ENCODE results near the gene ALK.

ALK gene

GRCh38 chr2:29819570-29819969 is 101.8 kb downstream of the ALK start:
- Histone ChIP-seq H3K9ac (ENCODE audit: low read depth, low read length) (no peak overlapping the region), H3K9me3 (ENCODE audit: insufficient read depth, low read length, severe bottlenecking) (no peaks in the 10 kb centered on the region), H2AFZ (ENCODE audit: low read depth, low read length) (no peak overlapping the region), H3K27ac (ENCODE audit: low read length) (no peak overlapping the region), H4K20me1 (ENCODE audit: insufficient read depth, low read length) (no peaks in the 10 kb centered on the region), H3K36me3 (ENCODE audit: insufficient read depth, low read length) (no peaks in the 10 kb centered on the region), H3K79me2 (ENCODE audit: insufficient read depth, low read length) (no peaks in the 10 kb centered on the region), H3K27me3 (ENCODE audit: insufficient read depth, low read length, poor library complexity) (peaks cover 10% of the 10 kb centered on the region), H3K4me1 (ENCODE audit: insufficient read depth, low read length) (no peaks in the 10 kb centered on the region), H3K4me3 (ENCODE audit: low read depth in 1 of 2, low read length in 2 of 2) (no peak overlapping the region), H3K4me2 (ENCODE audit: insufficient read depth, low read length) (no peak overlapping the region)
- ATAC-seq (ENCODE audit: insufficient read depth, low read depth) (no peak), DNase-seq (no peak)
- TF ChIP-seq EZH2 (IDR thresholded peaks at IDR 0.05; ENCODE audit: borderline replicate concordance, low read depth, low read length, severe bottlenecking) = no peak
- TF ChIP-seq, protein P1, sequence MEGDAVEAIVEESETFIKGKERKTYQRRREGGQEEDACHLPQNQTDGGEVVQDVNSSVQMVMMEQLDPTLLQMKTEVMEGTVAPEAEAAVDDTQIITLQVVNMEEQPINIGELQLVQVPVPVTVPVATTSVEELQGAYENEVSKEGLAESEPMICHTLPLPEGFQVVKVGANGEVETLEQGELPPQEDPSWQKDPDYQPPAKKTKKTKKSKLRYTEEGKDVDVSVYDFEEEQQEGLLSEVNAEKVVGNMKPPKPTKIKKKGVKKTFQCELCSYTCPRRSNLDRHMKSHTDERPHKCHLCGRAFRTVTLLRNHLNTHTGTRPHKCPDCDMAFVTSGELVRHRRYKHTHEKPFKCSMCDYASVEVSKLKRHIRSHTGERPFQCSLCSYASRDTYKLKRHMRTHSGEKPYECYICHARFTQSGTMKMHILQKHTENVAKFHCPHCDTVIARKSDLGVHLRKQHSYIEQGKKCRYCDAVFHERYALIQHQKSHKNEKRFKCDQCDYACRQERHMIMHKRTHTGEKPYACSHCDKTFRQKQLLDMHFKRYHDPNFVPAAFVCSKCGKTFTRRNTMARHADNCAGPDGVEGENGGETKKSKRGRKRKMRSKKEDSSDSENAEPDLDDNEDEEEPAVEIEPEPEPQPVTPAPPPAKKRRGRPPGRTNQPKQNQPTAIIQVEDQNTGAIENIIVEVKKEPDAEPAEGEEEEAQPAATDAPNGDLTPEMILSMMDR (IDR thresholded peaks at IDR 0.05; ENCODE audit: borderline replicate concordance, extremely low read depth, low read length, poor library complexity, severe bottlenecking) = no peak

DNA sequence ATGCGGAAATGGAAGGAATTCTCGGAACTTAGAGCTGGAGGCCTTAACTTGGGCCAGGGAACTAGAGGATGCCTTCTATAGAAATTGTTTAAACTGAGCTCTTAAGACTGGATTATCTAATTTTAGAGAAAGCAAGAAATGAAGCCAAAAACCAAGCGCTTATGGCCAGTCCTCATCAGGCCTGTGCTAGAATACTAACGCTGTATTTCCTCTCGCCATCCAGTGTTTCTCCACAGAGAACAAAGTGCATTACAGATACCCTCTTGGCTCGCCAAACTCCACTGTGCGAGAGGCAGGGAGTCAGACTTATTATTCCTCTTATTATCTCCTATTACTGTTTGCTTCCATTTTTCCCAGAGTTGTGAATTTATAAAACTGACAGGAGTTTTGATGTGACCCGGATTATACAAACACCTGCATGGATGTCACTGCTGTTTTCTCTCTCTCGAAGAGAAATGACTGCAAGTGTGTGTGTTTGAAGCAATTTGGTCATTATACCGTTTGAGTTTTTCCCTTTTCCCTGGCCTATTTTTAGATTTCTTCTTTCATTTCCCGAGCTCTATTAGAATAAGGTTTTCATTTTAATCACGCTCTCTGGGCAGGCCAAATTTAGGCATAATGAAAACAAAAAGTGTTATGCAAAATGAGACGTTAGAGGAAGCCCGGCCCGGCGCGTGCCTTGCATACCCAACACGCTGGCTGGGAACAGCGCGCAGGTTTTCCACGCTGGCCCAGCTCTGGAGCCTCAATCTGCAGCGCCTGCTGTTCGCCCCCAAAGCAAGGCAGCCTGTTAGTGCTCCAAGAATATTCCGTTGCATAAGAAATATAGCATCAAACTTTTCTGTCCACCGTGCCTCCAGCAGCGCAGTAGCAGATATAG is 103.3 kb downstream of the ALK start:
- peaks cover 10% of the 10 kb centered on the region for H3K27me3 ChIP-seq (ENCODE audit: insufficient read depth, low read length, poor library complexity)
- no peaks in the 10 kb centered on the region for H4K20me1 ChIP-seq (ENCODE audit: insufficient read depth, low read length)
- no peak overlapping the region for H2AFZ ChIP-seq (ENCODE audit: low read depth, low read length)
- no peak overlapping the region for H3K4me3 ChIP-seq (ENCODE audit: low read depth in 1 of 2, low read length in 2 of 2)
- H3K27ac ChIP-seq (ENCODE audit: low read length) = no peak overlapping the region
- no peaks in the 10 kb centered on the region for H3K36me3 ChIP-seq (ENCODE audit: insufficient read depth, low read length)
- H3K4me2 ChIP-seq (ENCODE audit: insufficient read depth, low read length) = no peak overlapping the region
- H3K9ac ChIP-seq (ENCODE audit: low read depth, low read length) = no peak overlapping the region
- ATAC-seq (ENCODE audit: insufficient read depth, low read depth) (no peak), DNase-seq (no peak)
- TF ChIP-seq, protein P1 (IDR thresholded peaks at IDR 0.05; ENCODE audit: borderline replicate concordance, extremely low read depth, low read length, poor library complexity, severe bottlenecking) = no peak
- no peaks in the 10 kb centered on the region for H3K4me1 ChIP-seq (ENCODE audit: insufficient read depth, low read length)
- H3K79me2 ChIP-seq (ENCODE audit: insufficient read depth, low read length) = no peaks in the 10 kb centered on the region
- no peaks in the 10 kb centered on the region for H3K9me3 ChIP-seq (ENCODE audit: insufficient read depth, low read length, severe bottlenecking)

DNA sequence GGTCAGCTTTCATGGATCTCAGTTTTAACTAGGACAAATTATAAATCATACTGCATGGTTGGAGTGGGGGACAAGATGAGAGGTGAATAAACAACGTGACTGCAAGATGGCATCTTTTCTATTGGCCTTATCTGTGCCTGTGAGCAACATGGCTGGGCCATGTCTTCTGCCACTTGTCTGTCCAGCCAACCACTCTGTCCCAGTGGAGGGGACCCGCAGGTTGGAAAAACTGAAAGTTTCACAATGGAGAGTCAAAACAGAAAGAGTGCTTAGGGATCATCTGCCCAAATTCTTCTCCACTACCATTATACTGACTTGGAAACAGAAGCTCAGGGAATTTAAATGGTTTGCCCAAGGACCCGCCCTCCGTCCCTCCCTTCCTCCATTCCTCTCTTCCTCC is 104.1 kb downstream of the ALK start:
- ATAC-seq (ENCODE audit: insufficient read depth, low read depth) (no peak), DNase-seq (no peak)
- H2AFZ ChIP-seq (ENCODE audit: low read depth, low read length) = no peak overlapping the region

More for the DNA sequence above, 104.1 kb downstream of the ALK start:
- TF ChIP-seq, protein P1 (IDR thresholded peaks at IDR 0.05; ENCODE audit: borderline replicate concordance, extremely low read depth, low read length, poor library complexity, severe bottlenecking) = no peak
- TF ChIP-seq EZH2 (IDR thresholded peaks at IDR 0.05; ENCODE audit: borderline replicate concordance, low read depth, low read length, severe bottlenecking) = no peak
- Histone ChIP-seq H3K9ac (ENCODE audit: low read depth, low read length) (no peak overlapping the region), H3K27ac (ENCODE audit: low read length) (no peak overlapping the region), H3K27me3 (ENCODE audit: insufficient read depth, low read length, poor library complexity) (peaks cover 10% of the 10 kb centered on the region), H3K4me2 (ENCODE audit: insufficient read depth, low read length) (no peak overlapping the region), H3K79me2 (ENCODE audit: insufficient read depth, low read length) (no peaks in the 10 kb centered on the region), H3K36me3 (ENCODE audit: insufficient read depth, low read length) (no peaks in the 10 kb centered on the region), H3K4me1 (ENCODE audit: insufficient read depth, low read length) (no peaks in the 10 kb centered on the region), H3K4me3 (ENCODE audit: low read depth in 1 of 2, low read length in 2 of 2) (no peak overlapping the region), H4K20me1 (ENCODE audit: insufficient read depth, low read length) (no peaks in the 10 kb centered on the region), H3K9me3 (ENCODE audit: insufficient read depth, low read length, severe bottlenecking) (no peaks in the 10 kb centered on the region)

All from DND-41 (cell line).